GM19452 (cell line): Measurements from ENCODE around the gene SNTB2.

Experiments
- ATAC-seq: cut with Tn5 transposase; IDR thresholded peaks from one replicate; pipeline ENCODE4 v1.9.1; 2021; ENCODE audit not compliant: unreplicated experiment

SNTB2 gene

GRCh38 chr16:69179328-69180010 lies 7.5 kb upstream of the SNTB2 start:
- ATAC-seq = no peak

- no peak for ATAC-seq
Observed at GRCh38 chr16:69180011-69180338, 7.0 kb upstream of the SNTB2 start.

GRCh38 chr16:69182730-69183416 lies 4.1 kb upstream of the SNTB2 start:
- no peak for ATAC-seq

GRCh38 chr16:69187446-69188235 lies 677 bp downstream of the SNTB2 start:
- peak; percentile 36 for ATAC-seq

- no peak for ATAC-seq
Observed at GRCh38 chr16:69188236-69188549, 1.2 kb downstream of the SNTB2 start.

GRCh38 chr16:69188716-69189115 lies 1.8 kb downstream of the SNTB2 start:
- no peak for ATAC-seq

- ATAC-seq = no peak
Observed at GRCh38 chr16:69190046-69190588, 3.2 kb downstream of the SNTB2 start.

GRCh38 chr16:69190598-69190997 lies 3.6 kb downstream of the SNTB2 start:
- no peak for ATAC-seq

- no peak for ATAC-seq
Observed at GRCh38 chr16:69191136-69191535, 4.2 kb downstream of the SNTB2 start.

GRCh38 chr16:69193855-69194254 lies 6.9 kb downstream of the SNTB2 start:
- no peak for ATAC-seq

GRCh38 chr16:69194488-69194887 lies 7.5 kb downstream of the SNTB2 start:
- ATAC-seq = no peak

- no peak for ATAC-seq
Observed at GRCh38 chr16:69195369-69196029, 8.5 kb downstream of the SNTB2 start.

- ATAC-seq = no peak
Observed at GRCh38 chr16:69197573-69197972, 10.6 kb downstream of the SNTB2 start.

- ATAC-seq = no peak
Observed at GRCh38 chr16:69199382-69199781, 12.4 kb downstream of the SNTB2 start.

GRCh38 chr16:69201291-69201690 lies 14.3 kb downstream of the SNTB2 start:
- ATAC-seq = no peak

- no peak for ATAC-seq
Observed at GRCh38 chr16:69201787-69202186, 14.8 kb downstream of the SNTB2 start.

- ATAC-seq = no peak
Observed at GRCh38 chr16:69204172-69204571, 17.2 kb downstream of the SNTB2 start.

GRCh38 chr16:69209735-69210134 lies 22.8 kb downstream of the SNTB2 start:
- ATAC-seq = no peak

GRCh38 chr16:69217433-69217832 lies 30.5 kb downstream of the SNTB2 start:
- ATAC-seq = no peak

- ATAC-seq = no peak
Observed at GRCh38 chr16:69219279-69219678, 32.3 kb downstream of the SNTB2 start.

- ATAC-seq = no peak
Observed at GRCh38 chr16:69223882-69224281, 36.9 kb downstream of the SNTB2 start.
